ENCODE results near the gene HSD17B10. TPM values are rescaled to one million over a fixed set of nuclear protein-coding genes. Genes with fewer than 3 reads are reported as not detected.

HSD17B10 gene
- total and polyA plus RNA-seq, 4 donors: 32.4 to 233 (median 201) TPM

DNA sequence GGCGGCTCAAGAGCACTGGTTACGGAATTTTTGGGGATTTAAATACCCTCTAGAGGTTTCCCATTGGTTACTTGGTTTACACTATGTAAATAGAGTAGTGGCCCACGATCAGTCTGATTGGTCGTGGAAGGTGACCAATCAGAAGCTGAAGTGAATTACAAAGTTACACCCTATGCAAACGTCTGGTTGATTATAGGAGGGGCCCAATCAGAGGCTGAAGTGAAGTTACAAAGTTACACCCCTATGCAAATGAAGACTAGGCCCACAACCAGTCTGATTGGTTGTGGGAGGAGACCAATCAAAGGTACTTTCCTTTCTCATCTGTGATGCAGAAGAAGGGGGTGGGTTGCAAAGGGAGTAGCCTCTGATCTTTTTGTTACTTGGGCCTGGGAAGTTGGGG is 45.1 kb upstream of the HSD17B10 start:
- no peak for DNase-seq (ENCODE audit: low spot score)
- Histone ChIP-seq H3K9ac (ENCODE audit: low read depth in 1 of 2, low read length in 2 of 2) (no peak overlapping the region), H3K9me3 (ENCODE audit: control insufficient read depth in 4 of 4, low read length in 3 of 4) (peaks cover 0 to 19% (median 8%) of the 10 kb centered on the region in 4 donors), H3K27ac (ENCODE audit: low read depth in 1 of 2, low read length in 2 of 2) (no peak overlapping the region), H3K36me3 (ENCODE audit: control insufficient read depth in 4 of 4, insufficient read depth in 3 of 4, low read depth in 1 of 4, low read length in 3 of 4) (no peaks in the 10 kb centered on the region), H3K27me3 (ENCODE audit: control insufficient read depth in 4 of 4, insufficient read depth in 4 of 4, low read length in 3 of 4) (peaks cover 0 to 4% (median 0%) of the 10 kb centered on the region in 4 donors), H3K4me1 (ENCODE audit: control insufficient read depth in 4 of 4, insufficient read depth in 4 of 4, low read length in 3 of 4) (no peaks in the 10 kb centered on the region), H3K4me3 (ENCODE audit: low read depth in 1 of 3, low read length in 3 of 3) (no peak overlapping the region)
- no peak for TF ChIP-seq HNF4A (conservative IDR thresholded peaks at IDR 0.05)
- TF ChIP-seq FOXA2 (IDR thresholded peaks at IDR 0.05): no peak
- TF ChIP-seq SP1 (IDR thresholded peaks at IDR 0.05): no peak
- TF ChIP-seq NR2F2 (IDR thresholded peaks at IDR 0.05): no peak
- WGBS: 86% methylated on average over 5 of the region's 5 CpGs

DNA sequence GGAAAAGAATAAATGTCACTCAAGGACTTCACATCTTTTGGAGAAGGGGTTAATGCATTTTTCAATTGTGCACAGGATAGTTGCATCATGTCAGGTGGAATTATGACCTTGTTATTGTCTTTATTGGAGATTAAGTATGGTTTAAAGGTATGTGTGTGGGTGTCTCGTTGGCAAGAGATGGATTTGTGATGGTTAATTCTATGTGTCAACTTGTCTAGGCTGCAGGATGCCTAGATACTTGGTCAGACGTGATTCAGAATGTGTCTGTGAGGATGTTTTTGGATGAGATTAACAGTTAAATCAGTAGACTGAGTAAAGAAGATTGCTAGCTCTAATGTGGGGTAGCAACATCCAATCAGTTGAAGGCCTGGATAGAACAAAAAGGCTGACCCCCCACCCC is 42.2 kb upstream of the HSD17B10 start:
- WGBS: 62% methylated on average over 2 of the region's 2 CpGs
- Histone ChIP-seq H3K4me1 (ENCODE audit: control insufficient read depth in 4 of 4, insufficient read depth in 4 of 4, low read length in 3 of 4) (no peaks in the 10 kb centered on the region), H3K4me3 (ENCODE audit: low read depth in 1 of 3, low read length in 3 of 3) (no peak overlapping the region), H3K9me3 (ENCODE audit: control insufficient read depth in 4 of 4, low read length in 3 of 4) (peaks cover 0 to 2% (median 0%) of the 10 kb centered on the region in 4 donors), H3K9ac (ENCODE audit: low read depth in 1 of 2, low read length in 2 of 2) (no peak overlapping the region), H3K36me3 (ENCODE audit: control insufficient read depth in 4 of 4, insufficient read depth in 3 of 4, low read depth in 1 of 4, low read length in 3 of 4) (no peaks in the 10 kb centered on the region), H3K27me3 (ENCODE audit: control insufficient read depth in 4 of 4, insufficient read depth in 4 of 4, low read length in 3 of 4) (peaks cover 0 to 7% (median 0%) of the 10 kb centered on the region in 4 donors), H3K27ac (ENCODE audit: low read depth in 1 of 2, low read length in 2 of 2) (no peak overlapping the region)
- DNase-seq (ENCODE audit: low spot score): no peak
- TF ChIP-seq NR2F2 (IDR thresholded peaks at IDR 0.05): no peak
- no peak for TF ChIP-seq YY1 (IDR thresholded peaks at IDR 0.05)
- no peak for TF ChIP-seq FOXA2 (IDR thresholded peaks at IDR 0.05)
- TF ChIP-seq, protein P1, sequence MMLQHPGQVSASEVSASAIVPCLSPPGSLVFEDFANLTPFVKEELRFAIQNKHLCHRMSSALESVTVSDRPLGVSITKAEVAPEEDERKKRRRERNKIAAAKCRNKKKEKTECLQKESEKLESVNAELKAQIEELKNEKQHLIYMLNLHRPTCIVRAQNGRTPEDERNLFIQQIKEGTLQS (IDR thresholded peaks at IDR 0.05): no peak
- TF ChIP-seq SP1 (IDR thresholded peaks at IDR 0.05): no peak
- TF ChIP-seq JUND (IDR thresholded peaks at IDR 0.05): no peak
- TF ChIP-seq HNF4A (conservative IDR thresholded peaks at IDR 0.05): no peak
- TF ChIP-seq, protein P2, sequence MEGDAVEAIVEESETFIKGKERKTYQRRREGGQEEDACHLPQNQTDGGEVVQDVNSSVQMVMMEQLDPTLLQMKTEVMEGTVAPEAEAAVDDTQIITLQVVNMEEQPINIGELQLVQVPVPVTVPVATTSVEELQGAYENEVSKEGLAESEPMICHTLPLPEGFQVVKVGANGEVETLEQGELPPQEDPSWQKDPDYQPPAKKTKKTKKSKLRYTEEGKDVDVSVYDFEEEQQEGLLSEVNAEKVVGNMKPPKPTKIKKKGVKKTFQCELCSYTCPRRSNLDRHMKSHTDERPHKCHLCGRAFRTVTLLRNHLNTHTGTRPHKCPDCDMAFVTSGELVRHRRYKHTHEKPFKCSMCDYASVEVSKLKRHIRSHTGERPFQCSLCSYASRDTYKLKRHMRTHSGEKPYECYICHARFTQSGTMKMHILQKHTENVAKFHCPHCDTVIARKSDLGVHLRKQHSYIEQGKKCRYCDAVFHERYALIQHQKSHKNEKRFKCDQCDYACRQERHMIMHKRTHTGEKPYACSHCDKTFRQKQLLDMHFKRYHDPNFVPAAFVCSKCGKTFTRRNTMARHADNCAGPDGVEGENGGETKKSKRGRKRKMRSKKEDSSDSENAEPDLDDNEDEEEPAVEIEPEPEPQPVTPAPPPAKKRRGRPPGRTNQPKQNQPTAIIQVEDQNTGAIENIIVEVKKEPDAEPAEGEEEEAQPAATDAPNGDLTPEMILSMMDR (IDR thresholded peaks at IDR 0.05; ENCODE audit: low read depth, low read length, missing input control): no peak
- no peak for TF ChIP-seq GABPA (IDR thresholded peaks at IDR 0.05 in 1 of 2, conservative IDR thresholded peaks at IDR 0.05 in 1 of 2)
- no peak for TF ChIP-seq RAD21 (IDR thresholded peaks at IDR 0.05)
- no peak for TF ChIP-seq RXRA (IDR thresholded peaks at IDR 0.05)

DNA sequence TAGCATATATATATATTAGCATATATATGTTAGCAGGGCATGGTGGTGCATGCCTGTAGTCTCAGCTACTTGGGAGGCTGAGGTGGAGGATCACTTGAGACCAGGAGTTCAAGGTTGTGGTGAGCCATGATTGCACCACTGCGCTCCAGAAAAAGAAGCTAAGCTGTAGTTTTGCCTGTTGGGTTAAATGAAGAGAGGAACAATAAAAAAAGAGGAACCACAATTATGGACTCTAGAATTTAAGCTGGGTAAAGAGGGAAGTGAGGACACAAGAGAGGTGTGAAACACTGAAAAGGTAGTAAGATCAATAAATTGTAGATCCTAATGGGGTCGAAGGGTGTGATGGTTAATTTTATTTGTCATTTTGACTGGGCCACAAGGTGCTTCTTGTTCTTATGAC is 40.5 kb upstream of the HSD17B10 start:
- no peaks in the 10 kb centered on the region for H3K4me1 ChIP-seq (ENCODE audit: control insufficient read depth in 4 of 4, insufficient read depth in 4 of 4, low read length in 3 of 4)
- H3K27me3 ChIP-seq (ENCODE audit: control insufficient read depth in 4 of 4, insufficient read depth in 4 of 4, low read length in 3 of 4): peaks cover 0 to 4% (median 0%) of the 10 kb centered on the region in 4 donors
- H3K36me3 ChIP-seq (ENCODE audit: control insufficient read depth in 4 of 4, insufficient read depth in 3 of 4, low read depth in 1 of 4, low read length in 3 of 4): no peaks in the 10 kb centered on the region
- no peak overlapping the region for H3K4me3 ChIP-seq (ENCODE audit: low read depth in 1 of 3, low read length in 3 of 3)
- DNase-seq (ENCODE audit: low spot score): no peak
- no peaks in the 10 kb centered on the region for H3K9me3 ChIP-seq (ENCODE audit: control insufficient read depth in 4 of 4, low read length in 3 of 4)
- no peak overlapping the region for H3K27ac ChIP-seq (ENCODE audit: low read depth in 1 of 2, low read length in 2 of 2)
- 72% methylated on average over 2 of the region's 2 CpGs for WGBS
- no peak overlapping the region for H3K9ac ChIP-seq (ENCODE audit: low read depth in 1 of 2, low read length in 2 of 2)
- TF ChIP-seq, protein P1 (IDR thresholded peaks at IDR 0.05): no peak
- TF ChIP-seq JUND (IDR thresholded peaks at IDR 0.05) (no peak), FOXA2 (IDR thresholded peaks at IDR 0.05) (no peak), GABPA (IDR thresholded peaks at IDR 0.05 in 1 of 2, conservative IDR thresholded peaks at IDR 0.05 in 1 of 2) (no peak), SP1 (IDR thresholded peaks at IDR 0.05) (no peak), HNF4G (IDR thresholded peaks at IDR 0.05) (no peak), NR2F2 (IDR thresholded peaks at IDR 0.05) (no peak), EGR1 (IDR thresholded peaks at IDR 0.05; ENCODE audit: low read depth in 2 of 2) (no peak), HNF4A (conservative IDR thresholded peaks at IDR 0.05) (no peak), RXRA (IDR thresholded peaks at IDR 0.05) (no peak), RAD21 (IDR thresholded peaks at IDR 0.05) (no peak), YY1 (IDR thresholded peaks at IDR 0.05) (no peak), FOXA1 (IDR thresholded peaks at IDR 0.05) (no peak), TAF1 (conservative IDR thresholded peaks at IDR 0.05) (no peak)
- TF ChIP-seq, protein P3, sequence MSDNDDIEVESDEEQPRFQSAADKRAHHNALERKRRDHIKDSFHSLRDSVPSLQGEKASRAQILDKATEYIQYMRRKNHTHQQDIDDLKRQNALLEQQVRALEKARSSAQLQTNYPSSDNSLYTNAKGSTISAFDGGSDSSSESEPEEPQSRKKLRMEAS (IDR thresholded peaks at IDR 0.05): no peak
- TF ChIP-seq, protein P4, sequence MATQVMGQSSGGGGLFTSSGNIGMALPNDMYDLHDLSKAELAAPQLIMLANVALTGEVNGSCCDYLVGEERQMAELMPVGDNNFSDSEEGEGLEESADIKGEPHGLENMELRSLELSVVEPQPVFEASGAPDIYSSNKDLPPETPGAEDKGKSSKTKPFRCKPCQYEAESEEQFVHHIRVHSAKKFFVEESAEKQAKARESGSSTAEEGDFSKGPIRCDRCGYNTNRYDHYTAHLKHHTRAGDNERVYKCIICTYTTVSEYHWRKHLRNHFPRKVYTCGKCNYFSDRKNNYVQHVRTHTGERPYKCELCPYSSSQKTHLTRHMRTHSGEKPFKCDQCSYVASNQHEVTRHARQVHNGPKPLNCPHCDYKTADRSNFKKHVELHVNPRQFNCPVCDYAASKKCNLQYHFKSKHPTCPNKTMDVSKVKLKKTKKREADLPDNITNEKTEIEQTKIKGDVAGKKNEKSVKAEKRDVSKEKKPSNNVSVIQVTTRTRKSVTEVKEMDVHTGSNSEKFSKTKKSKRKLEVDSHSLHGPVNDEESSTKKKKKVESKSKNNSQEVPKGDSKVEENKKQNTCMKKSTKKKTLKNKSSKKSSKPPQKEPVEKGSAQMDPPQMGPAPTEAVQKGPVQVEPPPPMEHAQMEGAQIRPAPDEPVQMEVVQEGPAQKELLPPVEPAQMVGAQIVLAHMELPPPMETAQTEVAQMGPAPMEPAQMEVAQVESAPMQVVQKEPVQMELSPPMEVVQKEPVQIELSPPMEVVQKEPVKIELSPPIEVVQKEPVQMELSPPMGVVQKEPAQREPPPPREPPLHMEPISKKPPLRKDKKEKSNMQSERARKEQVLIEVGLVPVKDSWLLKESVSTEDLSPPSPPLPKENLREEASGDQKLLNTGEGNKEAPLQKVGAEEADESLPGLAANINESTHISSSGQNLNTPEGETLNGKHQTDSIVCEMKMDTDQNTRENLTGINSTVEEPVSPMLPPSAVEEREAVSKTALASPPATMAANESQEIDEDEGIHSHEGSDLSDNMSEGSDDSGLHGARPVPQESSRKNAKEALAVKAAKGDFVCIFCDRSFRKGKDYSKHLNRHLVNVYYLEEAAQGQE (IDR thresholded peaks at IDR 0.05): no peak
- TF ChIP-seq, protein P2 (IDR thresholded peaks at IDR 0.05; ENCODE audit: low read depth, low read length, missing input control): no peak
